Right lung (tissue), 5 donors: ENCODE results near the gene UNC13C. TPM values are rescaled to one million over a fixed set of nuclear protein-coding genes. Genes with fewer than 3 reads are reported as not detected.

ENCODE experiments used
- DNase-seq, 2 donors: peaks; one replicate each; pipeline ENCODE4 v3.0.0-alpha.2; 2013
- polyA plus RNA-seq, 5 donors: library from polyadenylated mRNA; unstranded; fragments of 120-200 nt; gene quantifications; one replicate each; pipeline versions ENCODE4 v1.2.1 to v1.2.3, GENCODE V29; 2013; ENCODE audit warnings: inconsistent platforms in 1 of 5, low replicate concordance in 1 of 5; ENCODE audit not compliant: insufficient read length in 5 of 5, insufficient read depth in 1 of 5

UNC13C gene
- polyA plus RNA-seq, 5 donors = 10.0 to 19.8 (median 15.3) TPM

DNA sequence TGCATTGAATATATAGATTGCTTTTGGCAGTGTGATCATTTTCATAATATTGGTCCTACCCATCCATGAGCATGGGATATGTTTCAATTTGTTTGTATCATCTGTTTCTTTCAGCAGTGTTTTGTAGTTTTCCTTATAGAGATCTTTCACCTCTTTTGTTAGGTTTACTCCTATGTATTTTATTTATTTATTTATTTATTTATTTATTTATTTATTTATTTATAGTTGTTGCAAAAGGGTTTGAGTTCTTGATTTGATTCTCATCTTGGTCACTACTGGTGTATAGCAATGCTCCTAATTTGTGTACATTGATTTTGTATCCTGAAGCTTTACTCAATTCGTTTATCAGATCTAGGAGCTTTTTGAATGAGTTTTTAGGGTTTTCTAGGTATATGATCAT lies 478.2 kb downstream of the UNC13C start:
- no peak for DNase-seq

DNA sequence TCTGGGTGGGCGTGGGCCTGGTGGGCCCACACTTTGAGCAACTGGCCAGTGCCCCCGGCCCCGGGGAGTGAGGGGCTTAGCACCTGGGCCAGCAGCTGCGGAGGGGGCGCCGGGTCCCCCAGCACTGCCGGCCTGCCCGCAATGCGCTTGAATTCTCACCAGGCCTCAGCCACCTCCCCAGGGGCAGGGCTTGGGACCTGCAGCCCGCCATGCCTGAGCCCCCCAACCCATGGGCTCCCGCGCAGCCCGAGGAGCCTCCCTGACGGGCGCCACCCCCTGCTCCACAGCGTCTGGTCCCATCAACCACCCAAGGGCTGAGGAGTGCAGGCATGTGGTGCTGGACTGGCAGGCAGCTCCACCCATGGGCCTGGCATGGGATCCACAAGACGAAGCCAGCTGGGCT lies 484.3 kb downstream of the UNC13C start:
- DNase-seq = no peak

DNA sequence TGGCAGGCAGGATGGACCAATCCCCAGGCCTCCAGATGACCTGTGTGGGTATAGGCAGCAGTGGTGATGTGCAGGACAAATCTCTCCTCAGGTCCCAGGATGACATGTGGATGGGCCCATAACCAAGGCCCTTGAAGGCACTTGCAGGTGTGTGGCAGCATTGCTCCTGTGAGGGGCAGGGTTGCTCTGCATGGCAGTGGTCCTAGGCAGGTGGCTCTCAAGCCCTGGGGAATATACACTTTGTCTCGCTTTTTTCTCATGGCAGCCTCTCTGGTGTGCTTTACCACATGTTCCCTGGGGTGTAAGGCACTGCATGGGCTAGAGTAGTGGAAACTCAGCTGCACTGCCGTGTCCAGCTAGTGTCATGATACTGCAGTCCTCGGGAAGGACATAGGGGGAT lies 503.6 kb downstream of the UNC13C start:
- no peak for DNase-seq

DNA sequence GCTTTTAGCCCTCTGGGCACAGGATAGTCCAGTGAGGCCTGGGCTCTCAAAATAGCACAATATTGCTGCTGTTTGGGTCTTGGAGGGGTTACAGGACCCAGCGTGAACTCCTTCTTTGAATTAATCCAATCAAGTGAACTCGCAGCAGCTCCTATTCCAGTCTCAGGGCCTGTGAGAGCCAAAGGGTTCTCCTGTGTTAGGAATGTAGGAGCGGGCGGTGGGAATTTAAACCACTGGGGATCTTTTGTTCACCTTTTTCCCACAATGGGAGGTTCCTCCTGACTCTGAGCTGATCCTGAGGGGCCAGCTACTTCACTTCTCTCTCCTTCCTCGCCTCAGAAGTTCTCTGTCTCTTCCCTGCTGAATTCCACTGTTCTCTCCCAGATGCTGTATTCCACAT lies 504.0 kb downstream of the UNC13C start:
- DNase-seq = no peak

DNA sequence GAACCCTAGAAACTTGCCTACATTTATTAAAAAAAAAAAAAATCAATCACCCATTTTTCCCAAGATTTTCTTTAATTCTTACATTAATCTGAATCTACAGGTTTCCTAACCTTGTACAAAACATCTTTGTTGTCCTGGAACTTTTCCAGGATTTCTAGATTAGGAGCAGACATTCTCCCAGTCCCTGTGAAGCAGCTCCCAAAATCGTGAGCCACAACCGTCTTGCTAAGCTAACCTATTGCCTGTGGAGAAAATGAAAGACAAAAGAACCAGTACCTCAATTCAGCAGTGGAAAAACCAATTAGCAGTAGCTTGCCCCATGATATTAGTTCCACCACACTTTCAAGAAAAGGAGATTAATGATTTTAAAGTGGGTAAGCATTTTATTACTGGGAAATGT lies 522.1 kb downstream of the UNC13C start:
- DNase-seq = no peak

- peak in 1 of 2 donors; percentile 51 for DNase-seq
Measured at GRCh38 chr15:54502416-54503075, 524.3 kb downstream of the UNC13C start.

GRCh38 chr15:54504695-54505094 lies 526.5 kb downstream of the UNC13C start:
- DNase-seq = no peak

GRCh38 chr15:54506977-54507524 lies 528.8 kb downstream of the UNC13C start:
- DNase-seq = no peak

- peak in 1 of 2 donors; percentile 45 for DNase-seq
Measured at GRCh38 chr15:54514601-54515000, 536.4 kb downstream of the UNC13C start.

- no peak for DNase-seq
Measured at GRCh38 chr15:54515664-54516582, 537.7 kb downstream of the UNC13C start.

- DNase-seq = no peak
Measured at GRCh38 chr15:54517366-54517765, 539.1 kb downstream of the UNC13C start.

DNA sequence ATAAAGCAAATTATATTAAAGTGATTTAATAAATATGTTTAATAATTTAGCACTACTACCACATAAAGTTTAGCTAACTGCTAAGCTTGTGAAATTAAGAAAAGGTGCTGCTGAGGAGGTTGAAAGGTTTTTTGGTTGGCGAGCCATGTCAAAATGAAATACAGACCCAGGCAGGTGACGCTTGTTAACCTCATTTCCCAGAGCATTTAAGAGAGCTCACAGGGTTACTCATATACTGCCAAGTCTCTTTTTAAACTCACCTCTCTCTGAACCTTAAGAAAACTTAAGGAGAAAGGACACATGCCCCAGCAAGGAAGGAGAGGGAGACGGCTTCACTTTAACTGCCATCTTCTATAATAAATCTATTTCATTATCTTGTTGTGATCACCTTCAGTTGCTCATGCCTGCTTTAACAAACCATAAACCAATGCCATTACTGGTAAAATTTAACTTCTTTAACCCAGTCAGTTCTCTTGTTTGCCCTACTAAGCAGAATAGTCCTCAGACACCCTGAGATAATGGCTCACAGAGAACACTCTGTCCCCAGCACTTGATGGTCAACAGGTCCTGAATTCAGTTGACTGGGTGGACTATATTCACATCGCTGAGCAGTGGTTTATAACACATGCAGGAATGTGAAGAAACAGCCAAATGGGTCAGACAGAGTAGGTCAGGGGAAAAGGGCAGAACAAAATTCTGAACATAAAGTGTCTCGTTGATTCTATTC lies 540.1 kb downstream of the UNC13C start:
- DNase-seq = no peak

- DNase-seq = no peak
Measured at GRCh38 chr15:54519577-54519976, 541.3 kb downstream of the UNC13C start.

GRCh38 chr15:54520616-54521015 lies 542.4 kb downstream of the UNC13C start:
- peak; percentile 80 to 88 for DNase-seq

DNA sequence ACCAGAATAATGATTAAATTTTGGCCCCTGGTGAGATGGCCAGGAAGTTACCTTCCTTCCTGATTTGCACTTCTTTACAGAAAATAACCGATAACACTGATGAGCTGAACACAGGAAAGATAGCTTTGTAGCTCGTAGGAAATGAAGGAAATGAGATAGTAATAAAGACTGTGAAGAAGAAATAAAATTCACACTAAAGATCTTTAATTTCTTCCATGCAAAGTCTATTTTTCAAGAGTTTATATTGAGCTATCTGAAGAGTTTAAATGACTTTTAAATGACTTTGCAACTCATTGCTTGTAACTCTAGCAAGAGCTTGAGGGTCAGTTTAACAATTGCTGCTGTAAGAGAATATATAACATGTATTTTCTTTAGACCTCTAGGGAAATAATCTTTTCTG lies 543.0 kb downstream of the UNC13C start:
- DNase-seq = peak in 1 of 2 donors; percentile 38

- no peak for DNase-seq
Measured at GRCh38 chr15:54528021-54528420, 549.8 kb downstream of the UNC13C start.

DNA sequence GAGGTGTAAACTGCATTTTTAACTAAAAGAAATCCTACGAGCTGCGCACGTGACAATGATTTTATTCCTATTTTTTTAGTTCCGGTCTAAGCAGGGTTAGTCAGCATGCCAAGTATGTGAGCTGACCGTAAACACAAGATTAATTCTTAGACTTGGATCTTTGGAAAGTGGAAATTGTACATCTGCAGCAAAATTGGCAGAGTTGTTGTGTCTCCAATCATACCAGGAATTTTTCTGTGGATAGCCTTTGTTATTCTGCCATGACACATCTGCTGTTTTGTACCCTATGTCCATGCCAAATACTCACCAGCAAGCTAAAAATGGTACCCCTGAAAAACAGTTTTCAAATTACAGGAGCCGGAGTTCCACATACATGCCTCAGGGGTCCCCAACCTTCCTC lies 562.5 kb downstream of the UNC13C start:
- DNase-seq = no peak

DNA sequence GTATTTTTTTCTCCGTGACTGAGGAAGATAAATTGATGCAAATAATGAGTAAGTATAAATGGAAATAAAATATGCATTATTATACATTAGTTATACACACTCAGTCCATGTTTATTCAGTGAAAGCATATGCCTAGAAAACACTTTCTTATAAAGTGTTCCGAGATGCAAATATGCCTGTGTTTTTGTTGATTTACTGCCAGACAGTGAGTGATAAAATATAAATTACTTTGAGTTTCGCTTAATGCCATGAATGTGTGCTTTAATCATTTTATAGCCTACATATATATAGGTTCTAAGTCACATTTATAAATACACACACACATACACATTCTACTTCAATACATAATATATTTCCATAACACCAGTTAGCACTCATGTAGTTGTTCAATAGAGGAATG lies 569.2 kb downstream of the UNC13C start:
- peak; percentile 35 to 55 for DNase-seq

DNA sequence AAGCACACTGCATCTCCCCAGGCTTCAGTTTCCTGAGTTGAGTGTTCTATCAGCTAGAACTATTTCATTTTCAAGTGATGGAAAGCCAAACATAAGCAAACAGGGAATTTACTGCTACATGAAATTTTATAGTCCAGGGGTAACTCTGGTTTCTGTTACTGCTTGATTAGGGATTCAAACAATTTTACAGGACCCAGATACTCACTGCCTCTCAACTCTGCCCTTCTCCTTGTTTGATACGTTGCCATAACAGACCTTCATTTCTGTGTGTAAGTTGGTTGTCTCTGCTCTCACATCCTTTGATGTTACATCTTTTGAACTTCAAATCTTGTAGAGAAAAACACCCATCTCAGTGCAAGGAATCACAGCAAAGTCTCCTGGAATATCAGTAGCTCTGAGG lies 572.7 kb downstream of the UNC13C start:
- DNase-seq = no peak

DNA sequence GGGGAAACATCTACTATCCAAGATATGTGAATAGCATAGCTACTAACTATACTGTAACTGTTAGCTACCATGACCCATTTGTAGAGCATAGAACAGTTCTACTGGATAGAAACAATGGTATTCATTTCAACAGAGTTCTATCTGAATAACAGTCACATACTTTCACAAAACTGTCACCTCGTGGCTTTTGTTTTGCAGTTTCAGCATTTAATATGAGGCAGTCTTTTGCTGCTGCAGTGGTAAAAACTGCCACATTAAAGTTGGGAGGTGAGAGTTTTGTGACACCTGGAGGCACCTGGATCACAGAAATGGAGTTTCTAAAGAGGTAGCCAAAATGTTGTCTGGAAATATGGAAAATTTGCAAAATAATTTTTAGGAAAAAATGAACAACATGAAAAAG lies 578.0 kb downstream of the UNC13C start:
- DNase-seq = no peak

DNA sequence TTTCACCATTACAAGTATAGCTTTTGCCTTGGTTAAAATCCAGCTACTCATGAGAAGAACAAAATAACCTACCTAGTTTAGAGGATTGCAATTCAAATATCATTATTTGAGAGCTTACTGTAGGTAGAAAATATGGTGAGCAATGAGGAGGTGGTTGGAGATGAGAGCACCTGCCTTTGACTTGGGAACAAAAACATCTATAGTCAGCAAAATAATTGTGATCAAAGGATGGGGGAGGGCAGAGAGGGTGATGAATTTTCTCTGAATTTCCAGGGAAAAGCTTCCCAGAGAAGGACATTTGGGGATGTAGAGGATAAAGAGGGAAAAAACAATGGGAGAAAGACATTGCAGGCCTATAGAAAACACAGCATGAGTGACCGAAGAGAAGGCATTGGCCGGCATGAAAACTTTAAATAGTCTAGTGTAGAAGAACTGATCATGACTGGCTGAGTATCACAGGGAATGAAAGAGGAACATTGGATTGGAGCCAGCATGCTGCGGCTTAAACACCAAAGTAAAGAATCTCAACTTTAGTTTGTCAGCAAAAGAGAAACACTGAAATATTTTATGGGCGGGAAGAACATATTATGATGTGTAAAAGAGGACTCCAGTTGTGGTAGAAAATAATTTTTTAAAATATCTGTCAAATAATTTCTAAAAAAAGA lies 581.3 kb downstream of the UNC13C start:
- DNase-seq = no peak

GRCh38 chr15:54560417-54560816 lies 582.2 kb downstream of the UNC13C start:
- DNase-seq = no peak
